A549 (cell line): ENCODE data around the gene RAB29. TPM values are rescaled to one million over a fixed set of nuclear protein-coding genes. Genes with fewer than 3 reads are reported as not detected.

Experiments
- ATAC-seq, 2 experiments: fragments of 200-7000 bp in 1 of 2; fragments of >200 bp in 1 of 2; cut with Nextera tagmentation in 1 of 2; cut with Tn5 transposase in 1 of 2; 3 replicates each; pipeline versions ENCODE4 v1.8.0 to v1.9.1; 2018 to 2020; ENCODE audit warnings: mild to moderate bottlenecking in 1 of 2, moderate library complexity in 1 of 2
- CTCF ChIA-PET: fragments of 300-600 bp; sonication (Branson Sonifier 250); formaldehyde crosslinking; extraction: SDS; loops from one replicate; lab custom pipeline; 2021; ENCODE audit warnings: antibody characterized with exemption, inconsistent platforms; lab: Yijun Ruan, JAX
- POLR2A ChIA-PET: fragments of 350-600 bp; formaldehyde crosslinking; extraction: SDS; loops from one replicate; lab custom pipeline; 2021; ENCODE audit warnings: antibody characterized with exemption, inconsistent platforms; lab: Yijun Ruan, JAX
- DNase-seq, 2 experiments: peaks; one replicate each; pipeline versions ENCODE4 v3.0.0 to v3.0.0-alpha.2; 2011 to 2016; ENCODE audit warnings: low read depth in 1 of 2, low spot score in 1 of 2
- FAIRE-seq: peaks from 2 replicates; lab custom pipeline; 2011; peaks lifted over from hg19 to GRCh38; lab: Jason Lieb, UNC
- H3K27ac ChIP-seq, 2 experiments: fragments of >200 bp; sonication (Bioruptor Twin); formaldehyde crosslinking; 3 replicates each; pipeline ENCODE4 v1.5.1; 2016 to 2017
- H3K4me1 ChIP-seq: fragments of >200 bp; sonication (Bioruptor Twin); formaldehyde crosslinking; 3 replicates; pipeline ENCODE4 v1.6.1; 2016
- H3K4me2 ChIP-seq: fragments of >200 bp; sonication (Bioruptor Twin); formaldehyde crosslinking; 3 replicates; pipeline ENCODE4 v1.6.1; 2016
- H3K4me3 ChIP-seq: fragments of >200 bp; sonication (Bioruptor Twin); formaldehyde crosslinking; 3 replicates; pipeline ENCODE4 v1.5.1; 2016
- H3K9me3 ChIP-seq: fragments of >200 bp; sonication (Bioruptor Twin); formaldehyde crosslinking; 3 replicates; pipeline ENCODE4 v1.6.1; 2016
- ATOH8 ChIP-seq: fragments of 250-450 bp; sonication (Bioruptor Pico); IDR thresholded peaks from 2 replicates; pipeline ENCODE4 v1.5.0; 2020; ENCODE audit warnings: low read depth, mild to moderate bottlenecking, moderate library complexity
- CEBPB ChIP-seq, 2 experiments: fragments of >200 bp in 1 of 2; sonication (Bioruptor Twin) in 1 of 2; formaldehyde crosslinking in 1 of 2; IDR thresholded peaks; 2 replicates each; pipeline ENCODE4 v1.6.1; 2012 to 2016
- CHD4 ChIP-seq: fragments of 200-600 bp; sonication (generic); IDR thresholded peaks from 2 replicates; pipeline ENCODE4 v1.6.1; 2016; ENCODE audit warnings: antibody characterized with exemption, mild to moderate bottlenecking, borderline replicate concordance
- E2F6 ChIP-seq: IDR thresholded peaks from 2 replicates; pipeline ENCODE4 v1.6.1; 2012; ENCODE audit warnings: low read depth, borderline replicate concordance
- EHF ChIP-seq: fragments of 250-450 bp; sonication (Bioruptor Pico); IDR thresholded peaks from 2 replicates; pipeline ENCODE4 v1.5.0; 2020; ENCODE audit warnings: mild to moderate bottlenecking
- EHMT2 ChIP-seq: fragments of 200-600 bp; sonication (generic); IDR thresholded peaks from 2 replicates; pipeline ENCODE4 v1.6.1; 2016; ENCODE audit warnings: antibody characterized with exemption, low read depth, mild to moderate bottlenecking, moderate library complexity
- ELK1 ChIP-seq: fragments of 150-350 bp; IDR thresholded peaks from 2 replicates; pipeline ENCODE4 v1.6.1; 2014; ENCODE audit warnings: low read depth, mild to moderate bottlenecking, low read length
- ESRRA ChIP-seq: fragments of 150-350 bp; IDR thresholded peaks from 2 replicates; pipeline ENCODE4 v1.6.1; 2014; ENCODE audit warnings: mild to moderate bottlenecking, low read length, borderline replicate concordance
- FOSB ChIP-seq: fragments of 250-450 bp; sonication (Bioruptor Pico); IDR thresholded peaks from 2 replicates; pipeline ENCODE4 v1.5.0; 2020; ENCODE audit warnings: mild to moderate bottlenecking, moderate library complexity
- GATA3 ChIP-seq: IDR thresholded peaks from 2 replicates; pipeline ENCODE4 v1.6.1; 2012; ENCODE audit warnings: borderline replicate concordance
- HES2 ChIP-seq: fragments of >200 bp; sonication (Bioruptor Twin); formaldehyde crosslinking; IDR thresholded peaks from 2 replicates; pipeline ENCODE4 v1.6.1; 2016
- HEYL ChIP-seq: fragments of 250-450 bp; sonication (Bioruptor Pico); IDR thresholded peaks from 2 replicates; pipeline ENCODE4 v1.8.0; 2021; ENCODE audit warnings: mild to moderate bottlenecking, moderate library complexity
- HMGXB4 ChIP-seq: fragments of 250-450 bp; sonication (Bioruptor Pico); IDR thresholded peaks from 2 replicates; pipeline ENCODE4 v1.5.0; 2021; ENCODE audit warnings: mild to moderate bottlenecking, moderate library complexity, borderline replicate concordance
- HOXB5 ChIP-seq: fragments of 250-450 bp; sonication (Bioruptor Pico); IDR thresholded peaks from 2 replicates; pipeline ENCODE4 v1.5.0; 2020; ENCODE audit warnings: mild to moderate bottlenecking, moderate library complexity
- NPAS2 ChIP-seq: fragments of 250-450 bp; sonication (Bioruptor Pico); IDR thresholded peaks from 2 replicates; pipeline ENCODE4 v1.8.0; 2022; ENCODE audit warnings: mild to moderate bottlenecking, moderate library complexity, borderline replicate concordance
- POLR2A ChIP-seq: IDR thresholded peaks from 2 replicates; pipeline ENCODE4 v1.6.1; 2012; ENCODE audit warnings: mild to moderate bottlenecking, low read length
- RAD21 ChIP-seq, 2 experiments: fragments of >200 bp in 1 of 2; sonication (Bioruptor Twin) in 1 of 2; formaldehyde crosslinking in 1 of 2; IDR thresholded peaks in 1 of 2; conservative IDR thresholded peaks in 1 of 2; 2 replicates in 1 of 2; 3 replicates in 1 of 2; pipeline ENCODE4 v1.6.1; 2012 to 2018; ENCODE audit warnings: inconsistent platforms in 1 of 2
- RCOR1 ChIP-seq: fragments of 150-350 bp; IDR thresholded peaks from 2 replicates; pipeline ENCODE4 v1.6.1; 2014; ENCODE audit warnings: antibody characterized with exemption, low read length, low read depth
- REST ChIP-seq: fragments of 200-600 bp; sonication (generic); IDR thresholded peaks from 2 replicates; pipeline ENCODE4 v1.6.1; 2016; ENCODE audit warnings: antibody characterized with exemption, mild to moderate bottlenecking, moderate library complexity
- RFX5 ChIP-seq: fragments of 450-650 bp; IDR thresholded peaks from 2 replicates; pipeline ENCODE4 v1.7.1; 2014; ENCODE audit warnings: antibody characterized with exemption, mild to moderate bottlenecking, moderate library complexity
- RNF2 ChIP-seq: fragments of 200-600 bp; sonication (generic); IDR thresholded peaks from 2 replicates; pipeline ENCODE4 v1.6.1; 2016; ENCODE audit warnings: low read depth, mild to moderate bottlenecking, antibody characterized with exemption, moderate library complexity, borderline replicate concordance
- TFCP2L1 ChIP-seq: fragments of 250-450 bp; sonication (Bioruptor Pico); IDR thresholded peaks from 2 replicates; pipeline ENCODE4 v1.5.0; 2021; ENCODE audit warnings: mild to moderate bottlenecking
- ZC3H11A ChIP-seq: fragments of 450-650 bp; IDR thresholded peaks from 2 replicates; pipeline ENCODE4 v1.6.1; 2014; ENCODE audit warnings: antibody characterized with exemption, mild to moderate bottlenecking
- ZFP36 ChIP-seq: fragments of 450-650 bp; IDR thresholded peaks from 2 replicates; pipeline ENCODE4 v1.6.1; 2014; ENCODE audit warnings: borderline replicate concordance; ENCODE audit not compliant: partially characterized antibody
- ZSCAN20 ChIP-seq: fragments of 250-450 bp; sonication (Bioruptor Pico); IDR thresholded peaks from 2 replicates; pipeline ENCODE4 v1.8.0; 2022; ENCODE audit warnings: mild to moderate bottlenecking, moderate library complexity
- WGBS: methylation state at CpG from one replicate; pipeline ENCODE4 v1.1.6; 2017; ENCODE audit errors: missing lambda C conversion rate; 5-methylcytosine and 5-hydroxymethylcytosine counted together
- polyA plus RNA-seq, 4 experiments: library from polyadenylated mRNA; depleted of rRNA in 3 of 4; stranded (reverse); fragments of >200 nt; fragmentation: RNase III in 1 of 4; extraction: RNeasy Plus Mini Kit Qiagen cat#74134 plus additional on column Dnase treatment in 1 of 4; gene quantifications; 2 replicates in 3 of 4; 3 replicates in 1 of 4; pipeline ENCODE4 v1.2.3, GENCODE V29; 2011 to 2017

Gene RAB29
- polyA plus RNA-seq, 2 of the 4 experiments (the other 2 are of a cell fraction) = 9.8 to 17.9 TPM

- WGBS = 75% methylated on average over 3 of the region's 3 CpGs
- TF ChIP-seq FOSB (CRISPR knock-in tag) (no peak), HES2 (no peak), RAD21 (conservative IDR thresholded peaks at IDR 0.05 in 1 of 2, IDR thresholded peaks at IDR 0.05 in 1 of 2) (no peak), RNF2 (no peak), E2F6 (no peak), RFX5 (no peak), NPAS2 (CRISPR knock-in tag) (no peak), TFCP2L1 (no peak), HEYL (no peak)
- Histone ChIP-seq H3K4me1 (peaks cover 5% of the 10 kb centered on the region; the same call in 1 of the 3 replicates), H3K27ac (no peak overlapping the region), H3K9me3 (no peaks in the 10 kb centered on the region), H3K4me3 (no peak overlapping the region), H3K4me2 (no peak overlapping the region)
- POLR2A ChIA-PET = interaction anchor here (1.2 kb wide), 1 partner anchor 50 kb away, joined by 3 read pairs; no protein-coding TSS in a partner anchor
- no peak for FAIRE-seq
- CTCF ChIA-PET = interaction anchor here (1.5 kb wide), 1 partner anchor 153 kb away, joined by 4 read pairs; no protein-coding TSS in a partner anchor
- no peak for ATAC-seq
- DNase-seq = no peak
These were observed 8.7 kb downstream of the RAB29 start for GRCh38 chr1:205766570-205766969.

GRCh38 chr1:205766038-205766437 lies 9.2 kb downstream of the RAB29 start:
- TF ChIP-seq REST (no peak), ATOH8 (CRISPR knock-in tag) (no peak), HMGXB4 (CRISPR knock-in tag) (no peak), ZC3H11A (no peak), RCOR1 (no peak), ESRRA (no peak), ZSCAN20 (CRISPR knock-in tag) (no peak), ELK1 (no peak), TFCP2L1 (no peak), ZFP36 (no peak), HES2 (no peak), POLR2A (no peak), EHF (no peak), CHD4 (no peak), GATA3 (no peak), HOXB5 (CRISPR knock-in tag) (no peak), HEYL (no peak), EHMT2 (no peak), CEBPB (IDR thresholded peaks at IDR 0.05) (no peak)
- no peak; a peak in 1 of 6 replicates for ATAC-seq
- Histone ChIP-seq H3K4me3 (no peak overlapping the region), H3K27ac (no peak overlapping the region), H3K4me1 (peaks cover 5% of the 10 kb centered on the region; the same call in 1 of the 3 replicates), H3K9me3 (no peaks in the 10 kb centered on the region), H3K4me2 (no peak overlapping the region)
- no peak for DNase-seq
- ChIA-PET CTCF (interaction anchor here (1.5 to 1.7 kb wide), 2 partner anchors 153 to 211 kb away, joined by 4 to 7 read pairs; no protein-coding TSS in a partner anchor), POLR2A (interaction anchor here (1.2 kb wide), 1 partner anchor 50 kb away, joined by 3 read pairs; no protein-coding TSS in a partner anchor)
- FAIRE-seq = no peak
- 60% methylated on average over 5 of the region's 5 CpGs for WGBS
